ENCODE measurements around the gene STXBP4. TPM values are rescaled to one million over a fixed set of nuclear protein-coding genes. Genes with fewer than 3 reads are reported as not detected.

Gene STXBP4
- total and polyA plus RNA-seq, 2 experiments from 2014 or later: 25.0 to 52.1 TPM

DNA sequence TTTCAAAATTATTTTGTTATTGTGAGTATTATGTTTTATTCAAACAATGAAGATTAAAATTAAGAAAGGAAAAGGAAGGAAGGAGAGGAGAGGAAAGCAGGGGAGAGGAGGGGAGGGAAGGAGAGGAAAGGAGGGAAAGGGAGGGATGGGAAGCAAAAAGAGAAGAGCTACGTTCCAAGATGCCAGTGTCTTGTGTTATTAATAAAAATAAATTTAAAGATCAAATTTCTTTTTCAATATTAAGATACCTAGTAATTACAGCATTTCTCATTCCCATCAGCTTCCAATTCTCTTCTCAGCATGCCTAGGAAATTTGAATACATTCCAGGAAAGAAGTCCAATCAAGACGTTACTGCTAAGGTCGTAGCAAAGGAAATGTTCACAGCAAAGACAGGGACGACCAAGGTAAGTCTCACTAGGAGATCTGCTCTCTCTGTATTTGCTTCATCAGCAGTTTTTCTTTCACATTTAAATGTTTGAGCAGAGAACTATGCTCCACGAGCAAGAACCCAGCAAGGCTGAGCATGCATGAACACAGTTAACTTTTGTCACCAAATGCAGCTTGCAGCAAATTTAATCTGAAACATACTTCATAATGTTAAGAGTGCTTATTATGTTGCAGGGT, 232.9 kb downstream of the STXBP4 start:
- no peak overlapping the region for H3K27ac ChIP-seq (ENCODE audit: low read depth)
- Mint-ChIP-seq H3K27ac (no peak overlapping the region), H3K4me3 (no peak overlapping the region), H3K9me3 (peaks cover 16% of the 10 kb centered on the region; the same call in 2 of the 3 replicates), H3K36me3 (ENCODE audit: low read depth) (peaks cover 15% of the 10 kb centered on the region; the same call in 2 of the 3 replicates), H3K27me3 (ENCODE audit: insufficient read depth, low read depth, poor library complexity) (peaks cover 2% of the 10 kb centered on the region), H3K4me1 (peaks cover 9% of the 10 kb centered on the region)
- H3K9me2 ChIP-seq (ENCODE audit: insufficient read depth): no peaks in the 10 kb centered on the region
- H3K4me1 ChIP-seq (ENCODE audit: insufficient read depth): peaks cover 10% of the 10 kb centered on the region; the same call in 1 of the 2 replicates
- H3K4me2 ChIP-seq: 0 out of 2 replicates have a peak overlapping the region, but pooled peaks have one; percentile 29
- H2AFZ ChIP-seq: no peak overlapping the region; the same call in 1 of the 2 replicates
- no peaks in the 10 kb centered on the region for H4K20me1 ChIP-seq (replicated peaks; ENCODE audit: insufficient read depth)
- no peak for TF ChIP-seq ZNF114 (CRISPR knock-in tag; IDR thresholded peaks at IDR 0.05)
- TF ChIP-seq JUNB (IDR thresholded peaks at IDR 0.05; ENCODE audit: unreplicated experiment): no peak
- TF ChIP-seq ZNF331 (CRISPR knock-in tag; IDR thresholded peaks at IDR 0.05; ENCODE audit: low read depth): no peak
- TF ChIP-seq, protein P1, sequence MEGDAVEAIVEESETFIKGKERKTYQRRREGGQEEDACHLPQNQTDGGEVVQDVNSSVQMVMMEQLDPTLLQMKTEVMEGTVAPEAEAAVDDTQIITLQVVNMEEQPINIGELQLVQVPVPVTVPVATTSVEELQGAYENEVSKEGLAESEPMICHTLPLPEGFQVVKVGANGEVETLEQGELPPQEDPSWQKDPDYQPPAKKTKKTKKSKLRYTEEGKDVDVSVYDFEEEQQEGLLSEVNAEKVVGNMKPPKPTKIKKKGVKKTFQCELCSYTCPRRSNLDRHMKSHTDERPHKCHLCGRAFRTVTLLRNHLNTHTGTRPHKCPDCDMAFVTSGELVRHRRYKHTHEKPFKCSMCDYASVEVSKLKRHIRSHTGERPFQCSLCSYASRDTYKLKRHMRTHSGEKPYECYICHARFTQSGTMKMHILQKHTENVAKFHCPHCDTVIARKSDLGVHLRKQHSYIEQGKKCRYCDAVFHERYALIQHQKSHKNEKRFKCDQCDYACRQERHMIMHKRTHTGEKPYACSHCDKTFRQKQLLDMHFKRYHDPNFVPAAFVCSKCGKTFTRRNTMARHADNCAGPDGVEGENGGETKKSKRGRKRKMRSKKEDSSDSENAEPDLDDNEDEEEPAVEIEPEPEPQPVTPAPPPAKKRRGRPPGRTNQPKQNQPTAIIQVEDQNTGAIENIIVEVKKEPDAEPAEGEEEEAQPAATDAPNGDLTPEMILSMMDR (conservative IDR thresholded peaks at IDR 0.05; ENCODE audit: low read depth in 2 of 2): no peak
- TF ChIP-seq, protein P2, sequence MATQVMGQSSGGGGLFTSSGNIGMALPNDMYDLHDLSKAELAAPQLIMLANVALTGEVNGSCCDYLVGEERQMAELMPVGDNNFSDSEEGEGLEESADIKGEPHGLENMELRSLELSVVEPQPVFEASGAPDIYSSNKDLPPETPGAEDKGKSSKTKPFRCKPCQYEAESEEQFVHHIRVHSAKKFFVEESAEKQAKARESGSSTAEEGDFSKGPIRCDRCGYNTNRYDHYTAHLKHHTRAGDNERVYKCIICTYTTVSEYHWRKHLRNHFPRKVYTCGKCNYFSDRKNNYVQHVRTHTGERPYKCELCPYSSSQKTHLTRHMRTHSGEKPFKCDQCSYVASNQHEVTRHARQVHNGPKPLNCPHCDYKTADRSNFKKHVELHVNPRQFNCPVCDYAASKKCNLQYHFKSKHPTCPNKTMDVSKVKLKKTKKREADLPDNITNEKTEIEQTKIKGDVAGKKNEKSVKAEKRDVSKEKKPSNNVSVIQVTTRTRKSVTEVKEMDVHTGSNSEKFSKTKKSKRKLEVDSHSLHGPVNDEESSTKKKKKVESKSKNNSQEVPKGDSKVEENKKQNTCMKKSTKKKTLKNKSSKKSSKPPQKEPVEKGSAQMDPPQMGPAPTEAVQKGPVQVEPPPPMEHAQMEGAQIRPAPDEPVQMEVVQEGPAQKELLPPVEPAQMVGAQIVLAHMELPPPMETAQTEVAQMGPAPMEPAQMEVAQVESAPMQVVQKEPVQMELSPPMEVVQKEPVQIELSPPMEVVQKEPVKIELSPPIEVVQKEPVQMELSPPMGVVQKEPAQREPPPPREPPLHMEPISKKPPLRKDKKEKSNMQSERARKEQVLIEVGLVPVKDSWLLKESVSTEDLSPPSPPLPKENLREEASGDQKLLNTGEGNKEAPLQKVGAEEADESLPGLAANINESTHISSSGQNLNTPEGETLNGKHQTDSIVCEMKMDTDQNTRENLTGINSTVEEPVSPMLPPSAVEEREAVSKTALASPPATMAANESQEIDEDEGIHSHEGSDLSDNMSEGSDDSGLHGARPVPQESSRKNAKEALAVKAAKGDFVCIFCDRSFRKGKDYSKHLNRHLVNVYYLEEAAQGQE (IDR thresholded peaks at IDR 0.05; ENCODE audit: unreplicated experiment): no peak
- TF ChIP-seq EZH2 (IDR thresholded peaks at IDR 0.05; ENCODE audit: low read depth, unreplicated experiment): no peak
- no peak for TF ChIP-seq POLR2AphosphoS5 (IDR thresholded peaks at IDR 0.05; ENCODE audit: low read depth)
- no peak for TF ChIP-seq CREB1 (CRISPR knock-in tag; IDR thresholded peaks at IDR 0.05; ENCODE audit: low read depth)
- H3K79me2 ChIP-seq (replicated peaks; ENCODE audit: insufficient read depth): no peaks in the 10 kb centered on the region
- ATAC-seq (no peak; the same call in 2 of the 3 replicates), DNase-seq (ENCODE audit: low spot score) (peak; percentile 19)
- no peaks in the 10 kb centered on the region for H3K36me3 ChIP-seq (ENCODE audit: insufficient read depth)
- no peaks in the 10 kb centered on the region for H3F3A ChIP-seq (replicated peaks; ENCODE audit: low read depth)
- H3K4me3 ChIP-seq: no peak overlapping the region
- no peaks in the 10 kb centered on the region for H3K27me3 ChIP-seq (ENCODE audit: insufficient read depth)

DNA sequence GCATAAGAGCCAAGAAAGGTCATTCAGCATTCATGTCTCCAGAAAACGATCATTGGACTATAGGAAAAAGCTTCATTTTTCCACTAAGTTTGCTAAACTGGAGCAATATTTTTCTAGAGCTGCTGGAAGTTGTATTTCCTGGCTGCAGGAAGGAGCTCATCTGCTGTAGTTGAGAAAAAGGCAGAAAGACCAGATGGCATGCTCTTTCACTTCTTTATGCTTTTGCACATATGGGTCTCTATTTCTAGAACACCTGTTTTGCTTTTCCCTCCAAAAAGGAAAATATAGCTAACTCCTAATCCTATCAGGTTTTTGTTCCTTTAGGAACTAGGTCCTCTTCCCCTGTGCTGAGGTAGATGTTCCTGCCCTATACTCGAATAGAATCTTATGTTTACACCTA, 234.3 kb downstream of the STXBP4 start:
- Histone ChIP-seq H3K9me2 (ENCODE audit: insufficient read depth) (no peaks in the 10 kb centered on the region), H3F3A (replicated peaks; ENCODE audit: low read depth) (no peaks in the 10 kb centered on the region), H3K36me3 (ENCODE audit: insufficient read depth) (no peaks in the 10 kb centered on the region), H3K27ac (ENCODE audit: low read depth) (no peak overlapping the region), H3K4me1 (ENCODE audit: insufficient read depth) (peaks cover 10% of the 10 kb centered on the region; the same call in 1 of the 2 replicates), H3K4me3 (no peak overlapping the region), H4K20me1 (replicated peaks; ENCODE audit: insufficient read depth) (no peaks in the 10 kb centered on the region), H2AFZ (no peak overlapping the region), H3K79me2 (replicated peaks; ENCODE audit: insufficient read depth) (no peaks in the 10 kb centered on the region), H3K4me2 (no peak overlapping the region), H3K27me3 (ENCODE audit: insufficient read depth) (no peaks in the 10 kb centered on the region)
- H3K4me3 Mint-ChIP-seq: no peak overlapping the region
- H3K4me1 Mint-ChIP-seq: peaks cover 17% of the 10 kb centered on the region
- ATAC-seq (no peak), DNase-seq (ENCODE audit: low spot score) (no peak)
- H3K27me3 Mint-ChIP-seq (ENCODE audit: insufficient read depth, low read depth, poor library complexity): no peaks in the 10 kb centered on the region
- TF ChIP-seq, protein P2 (IDR thresholded peaks at IDR 0.05; ENCODE audit: unreplicated experiment): no peak
- TF ChIP-seq, protein P1 (conservative IDR thresholded peaks at IDR 0.05; ENCODE audit: low read depth in 2 of 2): no peak
- TF ChIP-seq ZNF331 (CRISPR knock-in tag; IDR thresholded peaks at IDR 0.05; ENCODE audit: low read depth): no peak
- peaks cover 16% of the 10 kb centered on the region; the same call in 2 of the 3 replicates for H3K9me3 Mint-ChIP-seq
- H3K27ac Mint-ChIP-seq: no peak overlapping the region
- H3K36me3 Mint-ChIP-seq (ENCODE audit: low read depth): peaks cover 15% of the 10 kb centered on the region; the same call in 2 of the 3 replicates
